T follicular helper cell (primary cell): ENCODE measurements around the gene FBXO30.

Experiments used
- DNase-seq: peaks from one replicate; pipeline ENCODE4 v3.0.0-alpha.2; 2020; ENCODE audit warnings: low read depth

Gene FBXO30

DNA sequence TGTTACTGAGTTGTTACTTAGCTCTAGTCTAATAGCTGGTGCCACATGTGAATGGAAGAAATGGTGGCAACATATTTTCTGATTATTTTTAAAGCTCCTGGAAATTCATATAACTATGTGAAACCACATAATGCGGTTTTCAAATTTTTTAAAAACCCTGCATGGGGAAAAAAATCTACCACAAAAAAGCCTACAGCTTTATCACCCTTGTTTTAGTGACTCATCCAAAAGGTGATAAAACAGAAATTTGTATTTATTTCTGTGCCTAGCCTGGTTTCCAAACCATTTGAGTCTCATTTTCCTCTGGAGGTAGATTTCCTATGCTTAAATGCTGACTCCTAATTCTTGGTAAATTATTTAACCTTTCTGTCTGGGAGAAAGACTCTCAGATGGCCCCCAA lies 5.4 kb upstream of the FBXO30 start:
- no peak for DNase-seq

- DNase-seq = no peak
Observed at GRCh38 chr6:145818796-145819195, 4.2 kb upstream of the FBXO30 start.

DNA sequence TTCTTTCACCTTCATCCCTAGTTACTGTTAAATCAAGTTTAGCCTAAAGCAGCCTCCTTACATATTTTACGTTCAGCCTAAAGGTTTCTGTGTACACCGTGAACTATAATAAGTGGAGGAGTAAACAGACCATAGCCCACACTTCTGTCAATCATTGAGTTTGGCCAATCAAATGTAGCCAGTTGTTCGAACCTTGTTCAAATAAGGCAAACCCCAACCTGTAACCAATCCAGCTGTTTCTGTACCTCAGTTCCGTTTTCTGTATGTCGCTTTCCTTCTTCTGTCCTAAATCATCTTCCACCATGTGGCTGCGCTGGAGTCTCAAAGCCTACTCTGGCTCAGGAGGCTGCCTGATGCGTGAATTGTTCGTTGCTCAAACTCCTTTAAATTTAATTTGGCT lies 1.8 kb upstream of the FBXO30 start:
- no peak for DNase-seq

DNA sequence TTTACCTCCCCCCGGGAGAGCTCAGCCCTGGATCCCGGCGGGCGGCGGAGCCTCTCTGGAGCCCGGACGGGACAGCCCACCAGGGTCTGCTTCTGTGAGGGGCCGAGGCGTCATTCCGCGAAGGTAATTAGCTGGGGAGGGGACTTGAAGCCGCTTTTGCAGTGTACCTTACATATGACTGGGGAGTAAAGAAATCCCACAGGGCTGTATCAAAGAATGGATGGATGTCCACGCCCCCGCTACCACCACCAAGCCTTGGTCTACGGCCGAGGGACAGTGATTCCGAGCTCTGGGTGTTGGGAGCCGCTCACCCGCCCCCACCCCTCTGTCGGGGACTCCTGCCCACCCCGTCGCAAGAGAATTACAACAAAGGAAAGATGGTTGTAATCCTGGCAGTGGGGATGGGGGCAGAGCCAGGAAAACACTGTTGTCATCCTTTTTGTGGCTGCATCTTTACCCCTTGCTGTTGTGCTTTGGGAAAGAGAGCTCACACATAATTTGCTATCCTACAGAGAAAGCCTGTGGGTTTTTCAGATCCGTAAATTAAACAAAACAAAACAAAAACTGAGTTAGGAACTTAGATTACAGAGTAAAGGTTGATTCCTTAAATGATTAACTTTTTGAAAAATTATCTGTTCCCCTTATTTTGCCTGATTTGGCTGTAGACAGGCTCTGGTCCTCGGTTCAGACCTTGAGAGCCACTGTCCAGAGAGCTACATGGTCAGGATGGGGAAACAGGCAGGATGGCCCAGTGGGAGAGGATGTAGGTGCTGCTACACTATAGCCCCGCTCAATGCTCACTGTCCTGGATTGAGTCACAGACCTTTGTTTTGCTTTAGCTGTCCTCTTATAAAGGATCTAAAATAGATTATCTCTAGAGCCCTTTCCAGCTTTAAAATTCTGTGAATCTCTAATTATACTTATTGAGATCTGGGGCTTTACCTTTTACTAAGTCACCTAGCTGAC lies 997 bp upstream of the FBXO30 start:
- no peak for DNase-seq

DNA sequence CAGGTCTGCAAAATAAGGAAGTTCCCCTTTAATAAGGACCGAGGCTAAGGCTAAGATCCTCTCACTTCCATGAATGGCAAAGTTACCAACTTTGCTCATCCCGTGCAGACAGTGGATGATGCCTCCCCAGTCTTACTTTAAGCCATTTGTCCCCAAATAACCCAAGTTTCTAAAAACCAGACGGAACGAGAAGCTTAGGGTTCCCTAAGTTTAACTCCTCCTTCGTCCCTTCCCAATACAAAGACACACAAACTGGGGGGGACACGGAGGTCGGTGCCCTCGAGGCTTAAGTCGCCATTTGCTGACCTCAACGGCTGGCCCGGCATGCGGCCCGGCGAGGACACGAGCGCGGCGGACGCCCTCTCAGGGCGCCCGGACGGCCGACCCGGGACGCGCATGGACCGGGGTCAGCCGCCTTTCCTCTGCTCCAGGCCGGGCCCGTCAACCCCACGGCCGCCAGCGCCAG lies 527 bp downstream of the FBXO30 start:
- DNase-seq = no peak

GRCh38 chr6:145813285-145814034 lies 1.1 kb downstream of the FBXO30 start:
- DNase-seq = no peak

DNA sequence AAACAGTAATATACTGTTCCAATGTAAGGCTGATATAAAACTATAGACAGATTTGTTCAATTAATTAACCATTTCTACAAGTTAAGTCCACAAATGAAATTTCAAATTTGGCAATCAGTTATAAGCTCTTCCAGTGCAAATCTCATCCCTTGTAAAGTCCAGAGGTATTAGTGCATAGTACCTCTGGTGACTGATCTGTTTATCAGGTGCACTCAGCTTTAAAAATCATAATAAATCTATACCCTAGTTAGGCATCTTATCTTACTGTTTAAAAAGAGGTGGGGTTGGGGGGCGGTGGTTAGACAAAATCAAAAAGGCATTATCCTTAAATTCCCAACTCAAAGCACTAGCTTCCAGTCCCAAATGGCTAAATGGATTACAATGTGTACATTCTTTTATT lies 2.9 kb downstream of the FBXO30 start:
- DNase-seq = no peak

- no peak for DNase-seq
Observed at GRCh38 chr6:145809785-145810184, 4.8 kb downstream of the FBXO30 start.

DNA sequence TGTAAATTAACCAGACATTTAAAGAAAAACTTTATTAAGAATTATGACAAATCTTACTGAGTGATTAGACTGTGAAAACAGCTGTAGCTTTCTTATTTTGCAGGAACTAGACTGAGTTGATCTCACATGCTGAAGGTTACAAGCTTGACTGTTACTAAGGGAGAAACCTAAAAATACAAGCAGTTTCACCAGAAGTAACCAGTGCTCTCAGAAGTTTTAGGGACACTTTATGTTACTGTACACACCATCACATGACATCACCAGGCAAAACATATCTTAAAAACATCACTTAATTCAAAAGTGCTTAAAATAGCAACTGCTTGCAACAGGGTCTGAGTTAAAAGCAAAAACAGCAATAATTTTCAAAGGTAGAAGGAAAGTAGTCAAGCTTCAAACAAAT lies 5.4 kb downstream of the FBXO30 start:
- no peak for DNase-seq

GRCh38 chr6:145808239-145808638 lies 6.4 kb downstream of the FBXO30 start:
- no peak for DNase-seq

DNA sequence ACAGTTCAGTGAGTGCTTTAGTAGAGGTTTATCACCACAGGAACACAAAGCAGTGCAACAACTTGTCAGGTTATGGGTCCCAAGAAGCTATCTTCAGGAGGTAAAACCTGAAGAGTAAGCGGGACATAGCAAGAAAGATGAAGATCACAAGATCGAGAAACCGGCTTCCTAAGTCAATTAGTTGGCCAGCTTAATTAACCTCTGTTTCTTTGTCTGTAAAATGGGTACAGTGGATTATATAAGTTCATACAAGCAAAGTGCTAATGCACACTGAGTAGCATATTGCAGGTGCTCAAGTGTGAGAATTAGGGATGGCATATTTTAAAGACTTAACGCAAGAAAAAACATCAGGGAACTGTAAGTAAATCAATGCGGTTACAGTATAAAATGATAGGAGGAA lies 12.5 kb downstream of the FBXO30 start:
- DNase-seq = no peak

- no peak for DNase-seq
Observed at GRCh38 chr6:145801021-145801420, 13.6 kb downstream of the FBXO30 start.

GRCh38 chr6:145798530-145798929 lies 16.1 kb downstream of the FBXO30 start:
- no peak for DNase-seq

- no peak for DNase-seq
Observed at GRCh38 chr6:145789443-145789842, 25.2 kb downstream of the FBXO30 start.

DNA sequence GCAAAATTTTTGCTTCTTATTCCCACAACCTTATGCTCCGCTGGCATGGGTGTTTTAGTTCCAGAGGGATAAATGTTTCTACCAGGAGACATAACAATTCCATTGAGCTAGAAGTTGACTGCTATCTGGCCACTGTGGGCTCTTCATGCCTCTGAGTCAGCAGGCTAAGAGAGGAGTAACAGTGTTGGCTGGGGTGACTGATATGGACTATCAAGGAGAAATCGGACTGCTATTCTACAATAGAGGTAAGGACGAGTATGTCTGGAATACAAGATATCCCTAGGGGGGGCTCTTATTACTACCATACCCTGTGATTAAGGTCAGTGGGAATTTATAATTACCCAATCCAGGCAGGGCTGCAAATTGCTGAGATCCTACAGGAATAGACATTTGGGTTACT lies 26.9 kb downstream of the FBXO30 start:
- DNase-seq = no peak

- DNase-seq = no peak
Observed at GRCh38 chr6:145784683-145785082, 29.9 kb downstream of the FBXO30 start.

DNA sequence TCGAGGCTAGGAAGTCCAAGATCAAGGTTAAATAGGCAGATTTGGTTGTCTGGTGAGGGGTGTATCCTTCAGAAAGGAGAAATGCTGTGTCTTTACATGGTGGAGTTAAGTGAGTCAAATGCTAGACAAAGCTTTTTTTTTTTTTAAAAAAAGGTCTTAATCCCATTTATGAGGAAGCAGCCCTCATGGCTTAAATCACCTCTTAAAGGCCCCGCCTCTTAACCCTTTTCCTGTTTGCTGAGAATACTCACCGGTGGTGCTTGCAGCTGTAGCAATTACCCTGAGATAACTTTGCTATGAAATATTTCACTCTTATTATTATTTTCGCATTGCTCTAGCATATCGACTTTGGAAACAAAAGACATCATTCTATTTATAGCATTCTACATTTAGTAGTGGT lies 30.8 kb downstream of the FBXO30 start:
- no peak for DNase-seq

DNA sequence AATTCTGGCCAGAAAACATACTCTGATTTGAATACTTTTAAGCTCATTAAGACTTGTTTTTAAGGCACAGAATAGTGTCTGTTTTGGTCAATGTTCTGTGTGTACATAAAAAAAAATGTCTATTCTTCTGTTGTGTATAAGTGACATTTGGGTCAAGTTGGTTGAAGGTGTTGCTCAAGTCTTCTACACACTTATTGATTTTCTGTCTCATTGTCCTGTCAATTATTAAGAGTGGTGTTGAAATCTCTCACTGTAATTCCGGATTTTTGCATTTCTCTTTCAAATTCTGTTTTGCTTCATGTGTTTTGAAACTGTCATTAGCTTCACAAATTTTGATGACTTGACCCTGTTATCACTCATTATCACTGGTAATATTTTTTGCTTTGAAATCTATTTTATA lies 41.7 kb downstream of the FBXO30 start:
- no peak for DNase-seq

- DNase-seq = no peak
Observed at GRCh38 chr6:145765449-145765848, 49.1 kb downstream of the FBXO30 start.

DNA sequence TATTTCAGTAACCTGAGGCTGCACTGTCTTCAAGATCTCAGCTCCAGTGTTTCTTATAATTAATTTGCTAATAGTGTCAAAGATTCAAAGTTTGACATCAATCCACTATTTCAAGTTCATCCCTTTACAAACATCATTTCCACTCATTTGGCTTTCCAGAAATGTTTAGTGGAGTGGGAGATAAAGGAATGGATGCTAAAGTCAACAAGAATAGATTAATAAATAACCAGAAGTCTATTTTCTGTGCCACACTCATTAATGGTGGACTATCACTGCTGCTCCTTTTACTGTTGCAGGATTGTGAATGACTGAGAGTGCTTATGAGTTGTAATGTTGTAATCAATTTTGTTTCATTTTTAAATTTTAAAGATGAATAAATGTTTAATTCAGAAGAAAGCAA lies 50.9 kb downstream of the FBXO30 start:
- no peak for DNase-seq

DNA sequence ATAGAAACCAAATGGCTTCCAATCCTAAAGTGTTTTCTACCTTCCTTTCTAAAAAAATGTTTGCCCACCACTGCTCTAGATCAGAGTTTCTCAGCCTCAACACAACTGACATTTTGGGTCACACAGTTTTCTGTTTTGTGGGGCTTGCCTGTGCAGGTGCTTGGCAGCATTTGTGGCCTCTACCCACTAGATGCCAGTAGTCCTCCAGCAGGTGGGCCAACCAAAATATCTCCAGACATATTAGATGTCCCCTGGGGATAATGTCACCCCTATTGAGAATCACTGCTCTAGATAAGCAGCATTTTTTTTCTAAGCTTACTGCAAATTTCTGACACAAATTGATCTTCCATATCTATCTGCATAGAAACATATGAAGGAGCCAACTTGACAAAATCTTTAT lies 53.0 kb downstream of the FBXO30 start:
- no peak for DNase-seq

DNA sequence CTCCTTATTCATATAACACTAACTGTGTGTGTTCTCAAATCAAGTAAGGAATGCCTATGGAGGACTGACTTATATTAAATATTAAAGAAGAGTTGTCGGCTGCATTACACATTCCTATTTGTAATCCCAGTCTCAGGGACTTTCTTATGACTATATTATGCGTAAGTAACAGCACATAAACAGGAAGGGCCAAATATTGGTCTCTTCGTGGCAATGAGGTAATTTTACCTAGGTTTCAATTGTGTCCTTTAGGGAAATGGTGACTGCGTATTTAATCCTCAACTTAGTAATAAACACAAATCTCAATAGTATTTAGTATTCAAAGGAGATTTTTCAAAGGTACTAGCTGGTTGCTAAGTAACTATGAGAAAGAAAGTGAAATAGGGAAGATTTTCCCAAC lies 56.5 kb downstream of the FBXO30 start:
- DNase-seq = no peak

GRCh38 chr6:145756170-145756662 lies 58.4 kb downstream of the FBXO30 start:
- no peak for DNase-seq
